ENCODE data around the gene SOX9. TPM values are rescaled to one million over a fixed set of nuclear protein-coding genes. Genes with fewer than 3 reads are reported as not detected.

SOX9 gene
- total and polyA plus RNA-seq, 9 of the 15 experiments (the other 6 are each of a cell fraction or from before 2014, with no cell fraction given), result 0.04 TPM; not detected in 8

DNA sequence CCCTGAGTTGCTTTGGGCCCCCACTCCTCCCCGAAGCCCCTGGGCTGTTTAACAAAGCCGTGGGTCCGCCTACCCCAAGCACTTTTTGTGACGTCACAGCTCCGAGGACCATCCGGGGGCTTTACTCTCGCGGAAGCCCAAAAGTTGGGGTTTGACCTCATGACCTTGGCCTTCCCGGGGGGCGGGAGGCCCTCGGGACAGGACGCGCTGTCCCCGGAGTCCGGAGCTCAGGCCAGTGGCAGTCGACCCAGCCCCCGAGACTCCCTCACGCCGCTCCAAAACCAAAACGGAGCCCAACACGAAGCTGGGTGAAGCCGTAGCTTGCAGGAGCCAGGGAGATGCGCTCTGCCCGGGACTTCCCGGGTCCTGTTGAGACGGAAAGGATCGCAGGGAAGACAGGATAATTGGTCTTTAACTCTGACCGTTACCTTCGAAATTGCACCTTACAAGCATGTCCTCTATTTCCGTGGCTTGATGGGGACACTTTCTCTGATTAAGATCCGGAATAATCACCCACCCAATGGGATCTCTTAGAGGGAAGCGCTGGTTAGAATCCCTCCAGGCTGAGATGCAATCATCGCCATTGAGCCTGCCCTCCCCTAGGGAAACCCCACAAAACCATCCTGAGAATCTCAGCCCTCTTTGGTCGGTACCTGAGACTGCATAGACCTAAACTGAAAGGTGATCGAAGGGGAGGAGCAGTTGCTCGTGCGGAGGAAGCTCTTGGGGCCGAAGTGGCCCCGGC lies 4.9 kb upstream of the SOX9 start (continued):
- TF ChIP-seq, protein P1, sequence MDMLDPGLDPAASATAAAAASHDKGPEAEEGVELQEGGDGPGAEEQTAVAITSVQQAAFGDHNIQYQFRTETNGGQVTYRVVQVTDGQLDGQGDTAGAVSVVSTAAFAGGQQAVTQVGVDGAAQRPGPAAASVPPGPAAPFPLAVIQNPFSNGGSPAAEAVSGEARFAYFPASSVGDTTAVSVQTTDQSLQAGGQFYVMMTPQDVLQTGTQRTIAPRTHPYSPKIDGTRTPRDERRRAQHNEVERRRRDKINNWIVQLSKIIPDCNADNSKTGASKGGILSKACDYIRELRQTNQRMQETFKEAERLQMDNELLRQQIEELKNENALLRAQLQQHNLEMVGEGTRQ (CRISPR knock-in tag; IDR thresholded peaks at IDR 0.05), result no peak

DNA sequence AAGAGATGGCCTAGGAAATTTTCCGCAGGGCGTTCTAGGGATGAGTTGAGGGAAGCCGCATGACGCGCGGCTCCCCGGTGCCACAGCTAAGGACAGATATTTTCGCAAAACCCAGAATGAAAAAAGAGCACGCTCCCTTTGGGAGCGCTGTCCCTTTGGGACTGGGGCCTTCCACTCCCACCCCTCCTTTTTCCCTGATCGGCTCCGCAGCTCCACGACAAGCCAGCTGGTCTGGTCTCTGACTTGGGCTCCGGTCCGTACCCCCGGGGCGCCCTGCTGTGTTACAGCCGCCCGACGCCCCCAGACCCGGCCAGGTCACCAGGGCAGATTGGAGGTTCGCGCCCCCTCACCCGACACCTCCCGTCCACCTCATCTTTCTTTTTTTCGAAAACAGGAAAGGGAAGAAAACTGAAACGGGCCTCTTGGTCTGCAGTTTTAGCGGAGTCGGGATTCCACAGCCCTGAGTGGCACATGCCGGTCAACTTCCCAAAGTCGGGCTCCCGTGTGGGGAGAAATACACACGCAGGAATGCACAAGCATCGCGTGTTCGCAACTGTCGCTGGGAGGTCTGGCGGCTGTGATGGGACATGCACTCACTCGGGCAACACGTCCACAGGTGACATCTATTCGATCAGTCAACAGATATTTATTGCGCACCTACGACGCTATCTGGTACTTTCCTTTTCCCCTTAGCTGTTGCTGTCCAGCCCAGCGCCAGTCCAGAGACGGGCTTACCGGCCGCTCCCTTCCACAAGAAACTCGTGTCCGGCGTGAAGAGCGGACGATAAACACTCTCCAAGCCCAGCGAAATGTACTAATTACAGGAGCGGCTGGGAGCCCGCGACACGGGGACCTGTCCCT lies 3.9 kb upstream of the SOX9 start:
- Histone ChIP-seq H3K4me3 (no peak overlapping the region), H3K36me3 (ENCODE audit: control insufficient read depth, insufficient read depth, low read length) (no peaks in the 10 kb centered on the region), H4K20me1 (replicated peaks; ENCODE audit: control insufficient read depth, insufficient read depth, low read length) (no peaks in the 10 kb centered on the region), H3K9me3 (replicated peaks; ENCODE audit: control insufficient read depth, insufficient read depth, low read depth, low read length) (no peaks in the 10 kb centered on the region), H3K27me3 (ENCODE audit: control insufficient read depth in 2 of 2, insufficient read depth in 2 of 2, low read length in 2 of 2) (peaks cover 0 to 7% of the 10 kb centered on the region in 2 experiments; a peak in 2 of 5 replicates), H3K4me1 (replicated peaks in 1 of 2; ENCODE audit: control insufficient read depth in 2 of 2, insufficient read depth in 2 of 2, low read length in 2 of 2) (peaks cover 0 to 5% of the 10 kb centered on the region in 2 experiments; a peak in 1 of 5 replicates), H3K9me1 (ENCODE audit: control insufficient read depth, insufficient read depth, low read length) (no peaks in the 10 kb centered on the region), H3K4me2 (ENCODE audit: insufficient read depth, low read length) (no peak overlapping the region), H3K27ac (ENCODE audit: extremely low read depth, low read depth, low read length) (no peak overlapping the region), H3K9ac (ENCODE audit: insufficient read depth in 1 of 2, low read depth in 2 of 2, low read length in 2 of 2) (no peak overlapping the region), H3K79me2 (ENCODE audit: control insufficient read depth, insufficient read depth, low read length) (no peaks in the 10 kb centered on the region), H2AFZ (ENCODE audit: low read depth, low read length) (no peak overlapping the region)
- 23% methylated on average over 45 of the region's 58 CpGs for WGBS (ENCODE audit: insufficient coverage, low coverage, missing lambda C conversion rate)
- ChIA-PET POLR2A (no interaction called here), CTCF (ENCODE audit: low intra/inter-chr PET ratio) (no interaction called here)
- BruUV-seq (replicated peaks), result no TSS peak
- in situ Hi-C loops (cut with MboI) (no loop called here), intact Hi-C loops (cut with micrococcal nuclease) (no loop called here)
- ATAC-seq, result no peak
- no peak for FAIRE-seq
- TF ChIP-seq SP2 (IDR thresholded peaks at IDR 0.05; ENCODE audit: extremely low read depth, low read depth, low read length, poor library complexity, severe bottlenecking) (no peak), PHB (CRISPR knock-in tag; IDR thresholded peaks at IDR 0.05) (no peak), ARHGAP35 (IDR thresholded peaks at IDR 0.05; ENCODE audit: partially characterized antibody) (no peak), NCOR1 (IDR thresholded peaks at IDR 0.05) (no peak), TRIM24 (IDR thresholded peaks at IDR 0.05) (no peak)
- TF ChIP-seq, protein P2, sequence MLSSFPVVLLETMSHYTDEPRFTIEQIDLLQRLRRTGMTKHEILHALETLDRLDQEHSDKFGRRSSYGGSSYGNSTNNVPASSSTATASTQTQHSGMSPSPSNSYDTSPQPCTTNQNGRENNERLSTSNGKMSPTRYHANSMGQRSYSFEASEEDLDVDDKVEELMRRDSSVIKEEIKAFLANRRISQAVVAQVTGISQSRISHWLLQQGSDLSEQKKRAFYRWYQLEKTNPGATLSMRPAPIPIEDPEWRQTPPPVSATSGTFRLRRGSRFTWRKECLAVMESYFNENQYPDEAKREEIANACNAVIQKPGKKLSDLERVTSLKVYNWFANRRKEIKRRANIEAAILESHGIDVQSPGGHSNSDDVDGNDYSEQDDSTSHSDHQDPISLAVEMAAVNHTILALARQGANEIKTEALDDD (IDR thresholded peaks at IDR 0.05), result no peak
- TF ChIP-seq, protein P3, sequence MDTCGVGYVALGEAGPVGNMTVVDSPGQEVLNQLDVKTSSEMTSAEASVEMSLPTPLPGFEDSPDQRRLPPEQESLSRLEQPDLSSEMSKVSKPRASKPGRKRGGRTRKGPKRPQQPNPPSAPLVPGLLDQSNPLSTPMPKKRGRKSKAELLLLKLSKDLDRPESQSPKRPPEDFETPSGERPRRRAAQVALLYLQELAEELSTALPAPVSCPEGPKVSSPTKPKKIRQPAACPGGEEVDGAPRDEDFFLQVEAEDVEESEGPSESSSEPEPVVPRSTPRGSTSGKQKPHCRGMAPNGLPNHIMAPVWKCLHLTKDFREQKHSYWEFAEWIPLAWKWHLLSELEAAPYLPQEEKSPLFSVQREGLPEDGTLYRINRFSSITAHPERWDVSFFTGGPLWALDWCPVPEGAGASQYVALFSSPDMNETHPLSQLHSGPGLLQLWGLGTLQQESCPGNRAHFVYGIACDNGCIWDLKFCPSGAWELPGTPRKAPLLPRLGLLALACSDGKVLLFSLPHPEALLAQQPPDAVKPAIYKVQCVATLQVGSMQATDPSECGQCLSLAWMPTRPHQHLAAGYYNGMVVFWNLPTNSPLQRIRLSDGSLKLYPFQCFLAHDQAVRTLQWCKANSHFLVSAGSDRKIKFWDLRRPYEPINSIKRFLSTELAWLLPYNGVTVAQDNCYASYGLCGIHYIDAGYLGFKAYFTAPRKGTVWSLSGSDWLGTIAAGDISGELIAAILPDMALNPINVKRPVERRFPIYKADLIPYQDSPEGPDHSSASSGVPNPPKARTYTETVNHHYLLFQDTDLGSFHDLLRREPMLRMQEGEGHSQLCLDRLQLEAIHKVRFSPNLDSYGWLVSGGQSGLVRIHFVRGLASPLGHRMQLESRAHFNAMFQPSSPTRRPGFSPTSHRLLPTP (IDR thresholded peaks at IDR 0.05; ENCODE audit: borderline replicate concordance, extremely low read depth, insufficient read length), result no peak
- DNase-seq (ENCODE audit: extremely low read depth in 1 of 4, low spot score in 3 of 4), result no peak

Measured in K562 (cell line).